Esophagus squamous epithelium (tissue), 4 donors: ENCODE data around the gene XYLT2.

Experiments
- POLR2A ChIP-seq, 4 donors: fragments of 450-650 bp; IDR thresholded peaks; one replicate each; pipeline ENCODE4 v1.6.1; 2017; ENCODE audit warnings: antibody characterized with exemption in 4 of 4, mild to moderate bottlenecking in 4 of 4, moderate library complexity in 3 of 4
- TF ChIP-seq, protein P1 (sequence below), 6 experiments: fragments of 450-650 bp in 4 of 6; fragments of 200-600 bp in 2 of 6; sonication (generic) in 2 of 6; IDR thresholded peaks; one replicate each; pipeline ENCODE4 v1.5.1; 2016 to 2019; ENCODE audit warnings: antibody characterized with exemption in 6 of 6, mild to moderate bottlenecking in 4 of 6, moderate library complexity in 4 of 6

DNA sequence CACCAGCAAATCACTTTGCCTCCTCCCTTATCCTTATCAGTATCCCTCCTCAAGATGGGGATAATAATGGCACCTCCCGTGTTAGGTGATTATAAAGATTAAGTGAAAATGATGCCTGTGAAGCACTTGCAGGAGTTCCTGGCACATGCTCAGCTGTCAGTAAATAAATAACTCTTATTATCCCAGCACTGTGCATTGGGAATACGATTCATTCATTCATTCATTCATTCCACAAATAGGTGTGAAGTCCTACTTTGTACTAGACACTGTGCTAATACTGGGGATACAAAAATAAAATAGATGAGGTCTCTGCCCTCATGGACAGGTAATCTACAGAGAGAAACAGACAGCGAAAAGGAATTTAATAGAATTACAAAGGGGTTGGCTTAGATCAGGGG lies 2.0 kb downstream of the XYLT2 start:
- TF ChIP-seq, protein P1, sequence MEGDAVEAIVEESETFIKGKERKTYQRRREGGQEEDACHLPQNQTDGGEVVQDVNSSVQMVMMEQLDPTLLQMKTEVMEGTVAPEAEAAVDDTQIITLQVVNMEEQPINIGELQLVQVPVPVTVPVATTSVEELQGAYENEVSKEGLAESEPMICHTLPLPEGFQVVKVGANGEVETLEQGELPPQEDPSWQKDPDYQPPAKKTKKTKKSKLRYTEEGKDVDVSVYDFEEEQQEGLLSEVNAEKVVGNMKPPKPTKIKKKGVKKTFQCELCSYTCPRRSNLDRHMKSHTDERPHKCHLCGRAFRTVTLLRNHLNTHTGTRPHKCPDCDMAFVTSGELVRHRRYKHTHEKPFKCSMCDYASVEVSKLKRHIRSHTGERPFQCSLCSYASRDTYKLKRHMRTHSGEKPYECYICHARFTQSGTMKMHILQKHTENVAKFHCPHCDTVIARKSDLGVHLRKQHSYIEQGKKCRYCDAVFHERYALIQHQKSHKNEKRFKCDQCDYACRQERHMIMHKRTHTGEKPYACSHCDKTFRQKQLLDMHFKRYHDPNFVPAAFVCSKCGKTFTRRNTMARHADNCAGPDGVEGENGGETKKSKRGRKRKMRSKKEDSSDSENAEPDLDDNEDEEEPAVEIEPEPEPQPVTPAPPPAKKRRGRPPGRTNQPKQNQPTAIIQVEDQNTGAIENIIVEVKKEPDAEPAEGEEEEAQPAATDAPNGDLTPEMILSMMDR (IDR thresholded peaks at IDR 0.05) = no peak
- TF ChIP-seq POLR2A (IDR thresholded peaks at IDR 0.05) = no peak
